ENCODE data around the gene EDN1.

DNA sequence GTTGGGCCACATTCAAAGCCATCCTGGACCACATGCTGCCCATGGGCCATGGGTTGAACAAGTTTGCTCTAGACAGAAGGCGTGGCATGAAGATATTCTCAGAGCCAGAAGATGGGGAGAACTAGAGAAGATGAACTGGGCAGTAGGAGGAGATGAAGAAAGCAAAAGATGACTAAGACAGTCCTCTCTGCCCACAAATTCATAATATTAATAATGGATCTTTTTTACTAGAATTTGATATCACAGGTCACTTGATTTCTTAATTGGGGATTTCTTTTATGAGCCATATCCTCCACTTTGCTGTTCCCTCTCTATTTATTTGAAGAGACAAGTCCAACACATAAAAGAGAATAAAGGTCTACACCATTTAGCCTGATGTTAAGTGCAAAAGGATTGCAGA lies 25.5 kb upstream of the EDN1 start:
- TF ChIP-seq, protein P1, sequence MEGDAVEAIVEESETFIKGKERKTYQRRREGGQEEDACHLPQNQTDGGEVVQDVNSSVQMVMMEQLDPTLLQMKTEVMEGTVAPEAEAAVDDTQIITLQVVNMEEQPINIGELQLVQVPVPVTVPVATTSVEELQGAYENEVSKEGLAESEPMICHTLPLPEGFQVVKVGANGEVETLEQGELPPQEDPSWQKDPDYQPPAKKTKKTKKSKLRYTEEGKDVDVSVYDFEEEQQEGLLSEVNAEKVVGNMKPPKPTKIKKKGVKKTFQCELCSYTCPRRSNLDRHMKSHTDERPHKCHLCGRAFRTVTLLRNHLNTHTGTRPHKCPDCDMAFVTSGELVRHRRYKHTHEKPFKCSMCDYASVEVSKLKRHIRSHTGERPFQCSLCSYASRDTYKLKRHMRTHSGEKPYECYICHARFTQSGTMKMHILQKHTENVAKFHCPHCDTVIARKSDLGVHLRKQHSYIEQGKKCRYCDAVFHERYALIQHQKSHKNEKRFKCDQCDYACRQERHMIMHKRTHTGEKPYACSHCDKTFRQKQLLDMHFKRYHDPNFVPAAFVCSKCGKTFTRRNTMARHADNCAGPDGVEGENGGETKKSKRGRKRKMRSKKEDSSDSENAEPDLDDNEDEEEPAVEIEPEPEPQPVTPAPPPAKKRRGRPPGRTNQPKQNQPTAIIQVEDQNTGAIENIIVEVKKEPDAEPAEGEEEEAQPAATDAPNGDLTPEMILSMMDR (IDR thresholded peaks at IDR 0.05; ENCODE audit: low read length), result no peak
- TF ChIP-seq EZH2 (optimal IDR thresholded peaks at IDR 0.05; ENCODE audit: low read depth, low read length) (no peak), EZH2phosphoT487 (IDR thresholded peaks at IDR 0.05; ENCODE audit: low read length) (no peak)
